Keratinocyte (primary cell): ENCODE measurements around the gene NCOR1. TPM values are rescaled to one million over a fixed set of nuclear protein-coding genes. Genes with fewer than 3 reads are reported as not detected.

Experiments used
- DNase-seq: peaks from one replicate; pipeline ENCODE4 v3.0.0-alpha.2; 2011; ENCODE audit warnings: low read depth, missing footprints, low spot score
- FAIRE-seq: peaks from 2 replicates; lab custom pipeline; 2011; peaks lifted over from hg19 to GRCh38; lab: Jason Lieb, UNC
- H2AFZ ChIP-seq: 2 replicates; pipeline ENCODE4 v1.6.0; 2012; ENCODE audit warnings: low read length, control low read depth, inconsistent platforms; ENCODE audit not compliant: control insufficient read depth
- H3K27ac ChIP-seq: 2 replicates; pipeline ENCODE4 v1.5.1; 2011; ENCODE audit warnings: low read length; ENCODE audit not compliant: control insufficient read depth, insufficient read depth
- H3K27me3 ChIP-seq: 3 replicates; pipeline ENCODE4 v1.6.0; 2011; ENCODE audit warnings: low read length; ENCODE audit not compliant: control insufficient read depth, insufficient read depth; ENCODE audit errors: extremely low read depth
- H3K36me3 ChIP-seq, 2 experiments: 2 replicates in 1 of 2; 3 replicates in 1 of 2; pipeline ENCODE4 v1.5.1; 2011; ENCODE audit warnings: low read length in 2 of 2, mild to moderate bottlenecking in 1 of 2; ENCODE audit not compliant: control insufficient read depth in 2 of 2, insufficient read depth in 2 of 2; ENCODE audit errors: extremely low read depth in 1 of 2
- H3K4me1 ChIP-seq: 3 replicates; pipeline ENCODE4 v1.5.1; 2011; ENCODE audit warnings: low read length; ENCODE audit not compliant: control insufficient read depth, insufficient read depth; ENCODE audit errors: extremely low read depth
- H3K4me2 ChIP-seq: 3 replicates; pipeline ENCODE4 v1.6.0; 2011; ENCODE audit warnings: low read depth, low read length; ENCODE audit not compliant: control insufficient read depth, insufficient read depth; ENCODE audit errors: extremely low read depth
- H3K4me3 ChIP-seq, 3 experiments: fragments of 200-600 bp in 1 of 3; sonication (generic) in 1 of 3; 2 replicates in 2 of 3; 3 replicates in 1 of 3; pipeline ENCODE4 v1.5.1; 2011 to 2016; ENCODE audit warnings: low read length in 3 of 3, mild to moderate bottlenecking in 3 of 3, control low read depth in 2 of 3, inconsistent platforms in 1 of 3, low read depth in 1 of 3, mixed read lengths in 1 of 3, mixed run types in 1 of 3, moderate library complexity in 1 of 3; ENCODE audit not compliant: control insufficient read depth in 2 of 3, insufficient read depth in 2 of 3; ENCODE audit errors: extremely low read depth in 1 of 3
- H3K79me2 ChIP-seq: 2 replicates; pipeline ENCODE4 v1.6.0; 2012; ENCODE audit warnings: low read length; ENCODE audit not compliant: control insufficient read depth, insufficient read depth
- H3K9ac ChIP-seq: 3 replicates; pipeline ENCODE4 v1.6.0; 2011; ENCODE audit warnings: low read length; ENCODE audit not compliant: control insufficient read depth, insufficient read depth; ENCODE audit errors: extremely low read depth
- H3K9me1 ChIP-seq: 3 replicates; pipeline ENCODE4 v1.6.0; 2011; ENCODE audit warnings: low read length; ENCODE audit not compliant: control insufficient read depth, insufficient read depth; ENCODE audit errors: extremely low read depth
- H3K9me3 ChIP-seq: 2 replicates; pipeline ENCODE4 v1.5.1; 2012; ENCODE audit warnings: low read depth, low read length; ENCODE audit not compliant: control insufficient read depth
- H4K20me1 ChIP-seq: 3 replicates; pipeline ENCODE4 v1.6.0; 2011; ENCODE audit warnings: low read length; ENCODE audit not compliant: control insufficient read depth, insufficient read depth; ENCODE audit errors: extremely low read depth
- EZH2 ChIP-seq: IDR thresholded peaks from one replicate; pipeline ENCODE4 v1.6.1; 2012; ENCODE audit warnings: inconsistent platforms, mild to moderate bottlenecking, low read length, moderate library complexity
- dilution Hi-C: fragments of 300-500 bp; cut with MboI; formaldehyde crosslinking; loops from one replicate; pipeline ENCODE4 v1.7.0; 2020; ENCODE audit warnings: low sequenced_read_pairs; ENCODE audit not compliant: extremely low pct_ligation_motif_present
- polyA plus RNA-seq, 5 experiments: library from polyadenylated mRNA; depleted of rRNA in 3 of 5; stranded (reverse) in 3 of 5; stranded (forward) in 1 of 5; unstranded in 1 of 5; fragments of >200 nt; gene quantifications; 1 replicate in 1 of 5; 2 replicates in 3 of 5; 3 replicates in 1 of 5; pipeline versions ENCODE4 v1.2.1 to v1.2.3, GENCODE V29; 2011 to 2012; ENCODE audit warnings: missing spikeins in 2 of 5, low read depth in 1 of 5, low replicate concordance in 1 of 5
- TF ChIP-seq, protein P1 (sequence below), 3 experiments: IDR thresholded peaks in 1 of 3; conservative IDR thresholded peaks in 1 of 3; optimal IDR thresholded peaks in 1 of 3; 2 replicates in 2 of 3; 3 replicates in 1 of 3; pipeline versions ENCODE3 to v1.5.1; 2011; ENCODE audit warnings: low read length in 3 of 3, mild to moderate bottlenecking in 3 of 3, moderate library complexity in 2 of 3, control low read depth in 1 of 3, inconsistent platforms in 1 of 3; ENCODE audit not compliant: insufficient read depth in 2 of 3; ENCODE audit errors: extremely low read depth in 1 of 3

Gene NCOR1
- polyA plus RNA-seq, 1 donor (not counting 4 experiments of a cell fraction or from before 2014, with no cell fraction given), result 59.8 TPM

DNA sequence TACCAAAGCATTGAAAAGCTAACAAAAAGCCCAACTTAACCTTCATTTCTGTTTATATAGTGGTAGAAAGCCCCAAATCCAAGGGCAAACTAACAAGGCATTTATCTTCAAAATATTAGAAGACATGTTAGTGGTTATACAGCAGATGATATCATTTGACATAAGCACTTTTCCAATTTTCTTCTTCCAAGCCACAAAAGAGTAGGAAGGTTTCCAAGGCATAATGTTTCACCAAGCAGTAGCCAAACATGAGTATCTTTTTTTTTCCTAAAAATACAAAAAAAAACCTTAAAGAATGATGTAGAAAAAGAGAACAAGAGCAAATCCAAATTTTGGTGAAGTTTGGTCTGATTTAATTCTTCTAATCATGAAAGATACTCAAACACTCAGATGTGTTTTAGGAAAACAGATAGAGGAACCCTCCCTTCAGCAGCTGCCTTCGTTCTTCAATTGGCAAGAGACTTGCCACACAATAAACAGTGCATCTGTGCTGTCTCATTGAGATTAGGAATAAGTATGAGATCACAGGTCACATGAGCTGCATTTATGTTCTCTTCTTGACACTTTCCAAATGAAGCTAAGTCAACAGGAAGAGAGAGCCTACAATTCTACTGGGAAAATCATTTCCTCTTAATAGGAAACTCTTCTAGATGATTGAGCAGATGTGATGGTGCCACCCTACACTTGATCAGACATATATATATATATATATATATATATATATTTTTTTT, 109.0 kb downstream of the NCOR1 start:
- no peak overlapping the region for H3K4me3 ChIP-seq
- H3K27me3 ChIP-seq, result no peaks in the 10 kb centered on the region
- DNase-seq, result no peak
- no peaks in the 10 kb centered on the region for H4K20me1 ChIP-seq
- dilution Hi-C loops, result no loop called here
- H3K79me2 ChIP-seq, result peaks cover 5% of the 10 kb centered on the region
- H3K9me3 ChIP-seq, result no peaks in the 10 kb centered on the region
- no peak for FAIRE-seq
- H3K9me1 ChIP-seq, result no peaks in the 10 kb centered on the region
- no peak overlapping the region for H3K4me2 ChIP-seq
- no peak overlapping the region for H3K27ac ChIP-seq
- no peak overlapping the region for H2AFZ ChIP-seq
- no peak for TF ChIP-seq EZH2
- TF ChIP-seq, protein P1, sequence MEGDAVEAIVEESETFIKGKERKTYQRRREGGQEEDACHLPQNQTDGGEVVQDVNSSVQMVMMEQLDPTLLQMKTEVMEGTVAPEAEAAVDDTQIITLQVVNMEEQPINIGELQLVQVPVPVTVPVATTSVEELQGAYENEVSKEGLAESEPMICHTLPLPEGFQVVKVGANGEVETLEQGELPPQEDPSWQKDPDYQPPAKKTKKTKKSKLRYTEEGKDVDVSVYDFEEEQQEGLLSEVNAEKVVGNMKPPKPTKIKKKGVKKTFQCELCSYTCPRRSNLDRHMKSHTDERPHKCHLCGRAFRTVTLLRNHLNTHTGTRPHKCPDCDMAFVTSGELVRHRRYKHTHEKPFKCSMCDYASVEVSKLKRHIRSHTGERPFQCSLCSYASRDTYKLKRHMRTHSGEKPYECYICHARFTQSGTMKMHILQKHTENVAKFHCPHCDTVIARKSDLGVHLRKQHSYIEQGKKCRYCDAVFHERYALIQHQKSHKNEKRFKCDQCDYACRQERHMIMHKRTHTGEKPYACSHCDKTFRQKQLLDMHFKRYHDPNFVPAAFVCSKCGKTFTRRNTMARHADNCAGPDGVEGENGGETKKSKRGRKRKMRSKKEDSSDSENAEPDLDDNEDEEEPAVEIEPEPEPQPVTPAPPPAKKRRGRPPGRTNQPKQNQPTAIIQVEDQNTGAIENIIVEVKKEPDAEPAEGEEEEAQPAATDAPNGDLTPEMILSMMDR (optimal IDR thresholded peaks at IDR 0.05 in 1 of 3, IDR thresholded peaks at IDR 0.05 in 1 of 3, conservative IDR thresholded peaks at IDR 0.05 in 1 of 3; ENCODE audit: extremely low read depth in 1 of 3, insufficient read depth in 2 of 3, low read length in 3 of 3), result no peak
- H3K36me3 ChIP-seq, result peaks cover 8% of the 10 kb centered on the region in 2 experiments
- no peaks in the 10 kb centered on the region for H3K4me1 ChIP-seq
- H3K9ac ChIP-seq, result no peak overlapping the region

- DNase-seq (no peak), FAIRE-seq (no peak)
- Histone ChIP-seq H3K27ac (no peak overlapping the region), H3K4me1 (no peaks in the 10 kb centered on the region), H3K9ac (no peak overlapping the region), H2AFZ (no peak overlapping the region), H3K79me2 (peaks cover 5% of the 10 kb centered on the region), H3K9me1 (no peaks in the 10 kb centered on the region), H4K20me1 (no peaks in the 10 kb centered on the region), H3K4me3 (no peak overlapping the region), H3K27me3 (no peaks in the 10 kb centered on the region), H3K9me3 (no peaks in the 10 kb centered on the region), H3K4me2 (no peak overlapping the region), H3K36me3 (peaks cover 10 to 15% of the 10 kb centered on the region in 2 experiments)
- no peak for TF ChIP-seq EZH2
- TF ChIP-seq, protein P1 (optimal IDR thresholded peaks at IDR 0.05 in 1 of 3, IDR thresholded peaks at IDR 0.05 in 1 of 3, conservative IDR thresholded peaks at IDR 0.05 in 1 of 3; ENCODE audit: extremely low read depth in 1 of 3, insufficient read depth in 2 of 3, low read length in 3 of 3), result no peak
- dilution Hi-C loops, result no loop called here
These were observed 111.1 kb downstream of the NCOR1 start for GRCh38 chr17:16104189-16104588.
